ENCODE data around the gene AHSP.
"Not testable (repeated sequence)": the region's sequence is repeated elsewhere in the genome, so short reads cannot be mapped to it uniquely, and the experiment has no call there.

Gene AHSP, protein sequence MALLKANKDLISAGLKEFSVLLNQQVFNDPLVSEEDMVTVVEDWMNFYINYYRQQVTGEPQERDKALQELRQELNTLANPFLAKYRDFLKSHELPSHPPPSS

DNA sequence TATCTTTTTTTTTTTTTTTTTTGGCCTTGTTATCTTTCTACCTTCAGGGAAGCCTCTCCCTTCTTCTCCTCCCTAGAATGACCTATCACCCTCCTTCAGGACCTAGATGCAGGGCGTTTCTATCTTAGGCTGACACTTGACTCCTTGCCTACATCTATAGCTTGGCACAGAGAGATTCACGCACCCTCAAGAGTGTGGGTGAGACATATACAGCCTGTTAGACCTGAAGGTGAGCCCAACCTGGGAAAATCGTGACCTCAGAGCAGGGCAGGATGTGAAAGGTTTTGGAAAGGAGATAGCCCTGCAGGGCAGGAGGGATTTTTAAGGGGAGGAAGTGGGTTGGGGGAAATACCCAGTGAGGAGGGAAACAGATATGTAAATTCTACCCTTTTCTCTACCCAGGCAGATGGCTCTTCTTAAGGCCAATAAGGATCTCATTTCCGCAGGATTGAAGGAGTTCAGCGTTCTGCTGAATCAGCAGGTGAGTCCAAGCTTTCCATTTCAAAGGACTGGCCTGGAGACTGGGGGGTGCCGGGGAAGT, at the start of gene AHSP:
TSS of gene AHSP (plus strand) at position 167 of the 541 bp plus-strand sequence. CDS start at position 407, 240 bp downstream.
- DNase-seq (ENCODE audit: low read depth): no peak

DNA sequence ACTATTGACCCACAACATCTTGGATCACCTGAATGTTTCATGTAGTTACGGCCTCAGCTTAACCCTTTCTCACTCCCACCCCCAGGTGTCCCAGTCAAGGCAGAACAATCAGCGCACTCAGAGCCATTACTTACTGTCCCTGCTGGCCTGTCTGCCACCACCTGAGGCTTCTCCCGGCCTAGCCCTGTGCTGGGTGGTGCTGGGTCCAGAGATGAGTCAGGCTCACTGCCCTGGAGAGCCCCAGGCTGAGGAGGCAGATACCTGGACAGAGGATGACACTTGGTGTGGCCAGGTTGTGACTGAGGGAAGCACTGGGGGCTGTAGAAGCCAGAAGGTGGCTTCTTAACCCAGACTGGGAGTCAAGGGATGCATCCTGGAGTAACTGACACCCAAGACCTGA, 48.7 kb upstream of the AHSP start:
- DNase-seq (ENCODE audit: low read depth): no peak

DNA sequence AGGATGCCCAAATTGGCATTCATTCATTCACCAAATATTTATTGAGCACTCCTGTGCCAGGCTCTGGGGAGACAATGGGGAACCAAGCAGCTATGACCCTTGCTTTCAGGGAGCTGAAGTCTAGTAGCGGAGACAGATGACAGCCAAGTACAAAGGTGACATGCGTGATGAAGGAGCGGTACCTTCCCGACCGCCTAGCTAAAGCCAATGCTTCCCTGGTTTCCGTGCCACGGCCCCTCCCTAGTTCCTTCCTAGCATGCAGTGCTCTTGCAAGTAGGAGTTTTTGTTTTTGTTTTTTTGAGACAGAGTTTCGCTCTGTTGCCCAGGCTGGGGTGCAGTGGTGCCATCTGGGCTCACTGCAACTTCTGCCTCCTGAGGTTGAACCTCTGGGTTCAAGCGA, 47.9 kb upstream of the AHSP start:
- DNase-seq (ENCODE audit: low read depth): no peak

DNA sequence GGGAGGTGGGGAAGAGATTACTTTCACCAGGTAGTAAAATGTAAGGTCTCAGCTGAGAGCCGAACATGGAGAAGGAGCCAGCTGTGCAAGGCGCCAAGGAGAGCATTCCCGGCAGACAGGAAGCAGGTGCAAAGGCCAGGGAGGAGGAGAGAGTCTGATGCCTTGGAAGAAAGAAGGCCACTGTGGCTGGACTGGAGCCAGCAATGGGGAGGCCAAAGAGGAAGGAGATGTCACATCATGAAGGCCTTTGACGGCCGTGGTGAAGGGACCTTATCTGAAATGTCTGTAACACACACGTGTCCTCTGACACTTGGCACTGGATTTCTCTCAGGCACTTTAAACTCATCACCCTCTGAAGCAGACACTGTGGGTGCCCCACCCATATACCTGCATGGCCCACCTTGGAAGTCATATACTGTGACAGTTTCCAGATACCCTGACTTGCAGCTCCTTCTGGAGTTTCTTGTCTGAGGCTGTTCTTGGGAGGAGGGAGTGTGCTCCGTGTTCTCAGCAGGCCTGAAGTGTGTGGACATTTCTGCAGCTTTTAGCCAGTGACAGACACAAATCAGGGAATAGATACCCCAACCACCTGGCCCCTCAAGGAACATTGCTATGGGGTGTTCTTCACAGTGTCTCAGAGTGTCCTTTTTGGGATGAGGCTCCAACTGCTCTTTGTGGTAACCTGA, 46.7 kb upstream of the AHSP start:
- DNase-seq (ENCODE audit: low read depth): no peak

DNA sequence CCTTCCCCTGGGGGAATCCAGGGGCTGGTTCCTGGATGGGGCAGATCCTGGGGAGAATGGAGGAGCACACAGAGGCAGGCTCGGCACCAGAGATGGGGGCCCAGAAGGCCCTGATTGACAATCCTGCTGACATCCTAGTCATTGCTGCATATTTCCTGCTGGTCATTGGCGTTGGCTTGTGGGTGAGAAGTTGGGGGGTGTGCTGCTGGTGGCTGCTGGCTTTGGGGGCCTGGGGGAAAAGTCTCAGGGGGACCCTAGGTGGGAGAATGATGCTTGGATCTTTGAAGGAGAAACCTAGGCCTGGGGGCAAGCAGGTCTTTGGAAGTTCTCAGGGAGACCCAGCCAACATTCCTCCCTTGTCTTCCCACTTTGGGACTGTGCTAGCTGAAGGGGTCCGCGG, 44.6 kb upstream of the AHSP start, which contains the start of gene SLC5A2:
TSS of gene SLC5A2 (plus strand) at position 43 of the 400 bp plus-strand sequence. CDS start at position 57, 14 bp downstream.
- DNase-seq (ENCODE audit: low read depth): no peak

DNA sequence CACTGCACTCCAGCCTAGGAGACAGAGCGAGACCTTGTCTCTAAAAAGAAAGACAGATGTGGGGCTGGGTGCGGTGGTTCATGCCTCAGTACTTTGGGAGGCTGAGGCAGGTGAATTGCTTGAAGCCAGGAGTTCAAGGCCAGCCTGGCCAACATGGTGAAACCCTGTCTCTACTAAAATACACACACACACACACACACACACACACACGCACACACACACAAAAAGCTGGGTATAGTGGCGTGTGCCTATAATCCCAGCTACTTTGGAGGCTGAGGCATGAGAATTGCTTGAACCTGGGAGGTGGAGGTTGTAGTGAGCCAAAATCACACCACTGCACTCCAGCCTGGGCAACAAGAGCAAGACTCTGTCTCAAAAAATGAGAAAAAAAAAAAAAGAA, 43.7 kb upstream of the AHSP start:
- not testable (repeated sequence) for DNase-seq (ENCODE audit: low read depth)

DNA sequence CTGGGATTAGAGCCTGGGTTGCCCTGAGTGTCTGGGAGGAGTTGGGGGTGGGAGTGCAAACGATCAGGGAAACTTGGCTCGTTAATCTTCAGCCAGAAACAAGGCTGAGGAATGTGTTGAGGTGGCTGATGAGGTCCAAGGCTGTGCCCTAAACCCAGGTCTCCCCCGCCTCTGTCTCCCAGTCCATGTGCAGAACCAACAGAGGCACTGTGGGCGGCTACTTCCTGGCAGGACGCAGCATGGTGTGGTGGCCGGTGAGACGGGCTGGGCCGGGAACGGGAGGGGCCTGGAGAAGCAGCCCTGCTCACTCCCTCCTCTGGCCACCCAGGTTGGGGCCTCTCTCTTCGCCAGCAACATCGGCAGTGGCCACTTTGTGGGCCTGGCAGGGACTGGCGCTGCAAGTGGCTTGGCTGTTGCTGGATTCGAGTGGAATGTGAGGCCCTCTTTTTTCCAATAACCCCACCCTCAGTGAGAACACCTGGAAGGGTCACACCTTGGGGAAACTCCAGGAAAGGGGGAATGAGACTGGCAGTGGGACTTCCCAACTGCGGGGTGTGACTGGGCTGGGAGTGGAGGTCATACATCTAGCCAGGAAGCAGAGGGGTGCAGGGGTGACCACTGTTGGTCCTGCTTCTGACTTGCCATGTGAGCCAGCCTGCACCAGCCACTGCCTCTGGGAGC, 43.1 kb upstream of the AHSP start:
- no peak for DNase-seq (ENCODE audit: low read depth)

DNA sequence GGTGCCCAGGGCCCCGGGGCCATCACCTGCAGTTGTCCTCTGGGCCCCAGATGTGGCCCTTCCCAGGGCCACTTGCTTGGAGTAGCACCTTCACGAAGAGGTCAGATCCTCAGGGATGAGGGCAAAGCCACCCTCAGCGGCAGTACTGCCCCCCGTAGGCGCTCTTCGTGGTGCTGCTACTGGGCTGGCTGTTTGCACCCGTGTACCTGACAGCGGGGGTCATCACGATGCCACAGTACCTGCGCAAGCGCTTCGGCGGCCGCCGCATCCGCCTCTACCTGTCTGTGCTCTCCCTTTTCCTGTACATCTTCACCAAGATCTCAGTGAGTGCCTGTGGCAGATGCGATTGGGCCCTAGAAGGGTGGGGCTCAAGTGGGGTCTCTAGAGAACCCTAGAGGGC, 42.1 kb upstream of the AHSP start:
- DNase-seq (ENCODE audit: low read depth): no peak

DNA sequence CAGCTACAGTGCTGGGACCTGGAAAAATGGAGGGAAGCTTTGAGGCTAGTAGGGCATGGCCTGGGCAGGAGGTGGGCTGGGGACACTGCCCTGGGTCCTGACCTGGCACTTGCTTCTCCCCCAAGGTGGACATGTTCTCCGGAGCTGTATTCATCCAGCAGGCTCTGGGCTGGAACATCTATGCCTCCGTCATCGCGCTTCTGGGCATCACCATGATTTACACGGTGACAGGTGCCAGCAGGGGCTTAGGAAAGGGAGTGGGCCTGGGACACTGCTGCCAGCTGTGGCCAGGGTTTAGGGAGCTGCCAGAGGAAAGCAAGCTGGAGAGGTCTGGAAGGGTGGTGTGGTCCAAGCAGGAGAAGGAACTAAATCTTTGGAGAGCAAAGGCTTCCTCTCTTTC, 41.7 kb upstream of the AHSP start:
- DNase-seq (ENCODE audit: low read depth): no peak

DNA sequence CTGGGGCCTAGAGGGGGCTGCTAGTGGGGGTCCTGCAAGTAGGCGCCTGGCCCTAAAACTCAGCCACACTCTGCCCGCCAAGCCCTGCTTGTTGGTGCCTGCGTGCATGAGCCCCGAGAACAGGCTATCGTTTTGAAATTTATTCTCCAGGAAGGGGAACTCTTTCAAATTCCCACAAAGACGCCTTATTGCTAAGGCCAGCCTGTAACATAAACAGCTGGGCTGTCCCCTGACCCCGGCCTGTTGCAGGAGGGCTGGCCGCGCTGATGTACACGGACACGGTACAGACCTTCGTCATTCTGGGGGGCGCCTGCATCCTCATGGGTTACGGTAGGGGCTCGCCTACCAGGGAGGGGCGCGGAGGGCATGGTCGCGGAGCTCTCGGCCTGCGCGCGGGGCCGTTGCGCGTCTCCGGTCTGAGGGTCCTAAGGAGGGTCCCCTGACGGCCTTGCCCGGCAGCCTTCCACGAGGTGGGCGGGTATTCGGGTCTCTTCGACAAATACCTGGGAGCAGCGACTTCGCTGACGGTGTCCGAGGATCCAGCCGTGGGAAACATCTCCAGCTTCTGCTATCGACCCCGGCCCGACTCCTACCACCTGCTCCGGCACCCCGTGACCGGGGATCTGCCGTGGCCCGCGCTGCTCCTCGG, 40.5 kb upstream of the AHSP start:
- no peak for DNase-seq (ENCODE audit: low read depth)

DNA sequence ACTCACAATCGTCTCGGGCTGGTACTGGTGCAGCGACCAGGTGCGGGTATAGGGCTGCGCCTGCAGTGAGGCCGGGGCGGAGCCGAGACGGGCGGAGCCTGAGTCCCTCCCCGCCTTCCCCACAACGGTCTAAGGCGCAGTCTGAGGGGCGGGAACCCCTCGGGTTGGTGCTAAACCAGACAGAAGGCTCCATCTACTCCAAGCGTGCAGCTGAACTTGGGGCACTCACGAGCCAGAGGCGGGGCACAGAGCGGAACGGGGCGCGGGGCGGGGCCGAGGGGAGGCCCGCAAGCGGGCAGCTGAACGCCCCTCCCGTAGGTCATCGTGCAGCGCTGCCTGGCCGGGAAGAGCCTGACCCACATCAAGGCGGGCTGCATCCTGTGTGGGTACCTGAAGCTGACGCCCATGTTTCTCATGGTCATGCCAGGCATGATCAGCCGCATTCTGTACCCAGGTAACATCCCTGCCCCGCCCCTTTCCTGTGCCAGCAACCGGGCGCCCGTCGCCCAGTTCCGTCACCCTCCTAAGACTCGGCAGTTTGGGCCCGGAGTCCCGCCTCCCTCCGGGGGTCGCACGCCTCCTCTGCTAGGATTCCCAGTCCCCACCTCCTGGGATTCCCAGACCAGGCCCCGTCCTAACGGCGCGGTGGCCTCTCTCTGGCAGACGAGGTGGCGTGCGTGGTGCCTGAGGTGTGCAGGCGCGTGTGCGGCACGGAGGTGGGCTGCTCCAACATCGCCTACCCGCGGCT, 39.8 kb upstream of the AHSP start:
- DNase-seq (ENCODE audit: low read depth): peak; percentile 50

DNA sequence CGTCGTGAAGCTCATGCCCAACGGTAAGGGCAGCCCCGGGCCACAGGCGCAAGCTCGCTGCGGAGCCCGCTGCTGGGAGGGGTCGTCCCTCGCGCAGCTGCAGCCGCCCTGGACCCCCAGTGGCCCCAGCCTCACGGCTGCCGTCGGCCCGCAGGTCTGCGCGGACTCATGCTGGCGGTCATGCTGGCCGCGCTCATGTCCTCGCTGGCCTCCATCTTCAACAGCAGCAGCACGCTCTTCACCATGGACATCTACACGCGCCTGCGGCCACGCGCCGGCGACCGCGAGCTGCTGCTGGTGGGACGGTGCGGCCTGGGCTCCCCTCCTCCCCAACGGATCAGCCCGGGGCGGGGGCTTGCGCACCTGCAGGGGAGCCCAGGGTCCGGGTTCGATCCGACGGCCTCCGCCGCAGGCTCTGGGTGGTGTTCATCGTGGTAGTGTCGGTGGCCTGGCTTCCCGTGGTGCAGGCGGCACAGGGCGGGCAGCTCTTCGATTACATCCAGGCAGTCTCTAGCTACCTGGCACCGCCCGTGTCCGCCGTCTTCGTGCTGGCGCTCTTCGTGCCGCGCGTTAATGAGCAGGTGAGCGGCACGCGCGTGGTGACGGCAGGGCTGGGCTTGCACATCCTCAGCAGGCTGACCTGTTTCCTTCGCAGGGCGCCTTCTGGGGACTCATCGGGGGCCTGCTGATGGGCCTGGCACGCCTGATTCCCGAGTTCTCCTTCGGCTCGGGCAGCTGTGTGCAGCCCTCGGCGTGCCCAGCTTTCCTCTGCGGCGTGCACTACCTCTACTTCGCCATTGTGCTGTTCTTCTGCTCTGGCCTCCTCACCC, 39.0 kb upstream of the AHSP start:
- no peak for DNase-seq (ENCODE audit: low read depth)

DNA sequence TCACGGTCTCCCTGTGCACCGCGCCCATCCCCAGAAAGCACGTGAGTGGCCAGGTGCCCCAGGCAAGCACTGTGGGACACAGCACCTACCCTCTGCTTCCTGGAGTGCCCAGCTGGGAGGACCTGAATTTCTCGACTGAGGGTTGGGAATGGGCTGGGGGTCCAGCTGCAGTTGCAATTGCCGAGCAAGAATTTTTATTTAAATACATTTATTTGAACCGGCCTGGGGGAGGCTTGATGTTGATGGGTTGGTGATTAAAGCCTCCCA, 38.5 kb upstream of the AHSP start:
- no peak for DNase-seq (ENCODE audit: low read depth)

DNA sequence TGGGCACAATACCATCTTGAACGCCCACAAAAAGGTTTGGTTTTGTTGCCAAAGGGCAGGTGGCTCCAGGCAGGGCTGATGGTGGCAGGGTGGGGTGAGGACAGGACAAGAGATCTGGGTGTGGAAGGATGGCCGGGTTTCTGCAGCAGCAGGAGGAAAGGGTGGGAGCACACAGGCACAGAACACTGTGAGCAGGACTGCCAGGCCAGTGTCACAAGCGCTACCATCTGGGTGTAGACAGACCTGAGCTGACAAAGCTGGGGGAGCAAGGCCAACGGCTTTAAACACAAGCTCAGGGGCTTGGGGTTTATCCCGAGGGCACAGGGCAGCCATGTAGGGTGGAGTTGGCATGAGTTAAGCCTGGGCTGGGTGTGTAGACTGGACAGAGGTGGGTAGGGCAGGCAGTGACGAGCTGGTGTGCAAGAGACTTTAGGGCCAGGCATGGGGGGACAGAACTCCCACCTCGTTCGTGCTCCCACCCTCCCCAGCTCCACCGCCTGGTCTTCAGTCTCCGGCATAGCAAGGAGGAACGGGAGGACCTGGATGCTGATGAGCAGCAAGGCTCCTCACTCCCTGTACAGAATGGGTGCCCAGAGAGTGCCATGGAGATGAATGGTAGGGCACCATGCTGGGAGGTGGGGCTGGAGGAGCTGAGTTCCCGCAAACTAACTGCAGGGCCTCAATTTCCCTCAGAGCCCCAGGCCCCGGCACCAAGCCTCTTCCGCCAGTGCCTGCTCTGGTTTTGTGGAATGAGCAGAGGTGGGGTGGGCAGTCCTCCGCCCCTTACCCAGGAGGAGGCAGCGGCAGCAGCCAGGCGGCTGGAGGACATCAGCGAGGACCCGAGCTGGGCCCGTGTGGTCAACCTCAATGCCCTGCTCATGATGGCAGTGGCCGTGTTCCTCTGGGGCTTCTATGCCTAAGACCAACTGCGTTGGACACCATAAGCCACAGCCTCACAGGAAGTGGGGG, 37.8 kb upstream of the AHSP start:
- DNase-seq (ENCODE audit: low read depth): no peak

DNA sequence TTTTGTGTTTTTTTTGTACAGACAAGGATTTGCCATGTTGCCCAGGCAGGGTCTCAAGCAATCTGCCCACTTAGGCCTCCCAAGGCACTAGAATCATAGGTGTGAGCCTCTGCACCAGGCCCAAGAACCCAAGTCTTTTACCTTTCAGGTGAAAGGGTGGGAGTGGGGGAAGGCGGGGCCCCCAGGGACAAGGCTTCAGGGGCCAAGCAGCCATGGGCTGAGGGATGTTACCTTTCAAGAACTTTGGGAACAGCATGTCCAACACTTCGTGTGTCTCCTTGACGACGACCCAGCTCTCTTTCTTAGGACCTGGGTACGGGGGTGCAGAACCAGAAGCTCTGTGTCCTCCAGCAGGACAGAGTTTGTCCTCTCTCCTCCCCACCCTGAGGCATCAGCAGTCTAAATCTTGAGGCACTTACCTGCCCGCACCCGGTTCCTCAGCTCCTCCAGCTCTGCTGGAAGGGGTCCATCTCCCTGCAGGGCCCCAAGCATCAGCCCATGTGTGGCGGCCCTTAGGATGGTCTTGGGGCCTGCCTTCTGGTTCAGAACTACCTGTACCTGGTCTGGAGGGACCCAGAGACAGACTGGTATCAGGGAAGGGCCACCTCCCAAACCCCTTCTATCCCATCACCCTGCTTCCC, 35.8 kb upstream of the AHSP start:
- no peak for DNase-seq (ENCODE audit: low read depth)

DNA sequence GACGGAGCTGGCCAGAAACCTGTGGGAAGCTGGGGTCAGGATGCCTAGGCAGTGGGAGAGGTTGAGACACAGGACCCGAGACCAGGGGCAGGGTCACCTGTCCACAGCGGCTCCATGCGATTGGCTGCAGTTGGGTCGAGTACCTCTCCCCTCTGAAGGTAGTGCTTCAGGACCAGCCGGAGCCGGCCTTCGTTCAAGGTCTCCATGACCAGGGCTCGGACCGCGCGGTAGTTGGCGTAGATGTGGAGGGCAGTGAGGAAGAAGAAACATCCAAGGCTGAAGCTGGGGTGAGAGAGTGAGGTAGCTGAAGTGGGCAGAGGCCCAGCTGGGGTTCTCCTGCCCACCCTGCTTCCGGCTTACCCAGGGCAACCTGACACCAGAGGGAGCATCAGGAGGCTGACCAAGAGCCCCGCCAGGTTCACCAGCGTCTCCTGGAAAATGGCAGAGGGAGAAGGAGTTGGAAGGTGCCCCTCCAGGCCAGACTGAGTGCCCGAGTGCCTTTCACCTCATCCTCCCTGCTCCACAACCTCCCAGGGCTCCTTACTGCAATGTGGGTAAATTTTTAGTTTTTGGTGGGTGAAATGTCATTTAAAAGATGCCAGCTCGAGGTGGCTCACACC, 34.1 kb upstream of the AHSP start:
- no peak for DNase-seq (ENCODE audit: low read depth)

DNA sequence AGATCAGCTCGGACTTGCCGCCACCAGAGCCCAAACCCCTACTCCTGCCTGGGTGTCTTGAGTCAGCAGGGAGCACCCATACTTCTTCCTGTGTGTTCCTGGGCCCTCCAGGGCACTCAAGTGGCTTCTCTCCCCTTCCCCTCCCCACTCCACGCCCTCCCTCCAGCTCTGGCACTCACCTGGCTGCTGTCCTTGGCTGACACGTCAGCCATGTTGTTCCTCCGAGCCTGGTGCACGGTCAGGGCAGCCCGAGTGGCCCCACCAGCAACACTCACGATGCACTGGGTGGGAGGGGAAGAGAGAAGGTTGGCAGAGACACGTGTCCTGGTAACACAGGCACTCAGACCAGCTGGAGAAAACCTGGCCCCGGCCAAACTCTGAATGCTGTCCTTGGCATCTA, 31.0 kb upstream of the AHSP start:
- no peak for DNase-seq (ENCODE audit: low read depth)

DNA sequence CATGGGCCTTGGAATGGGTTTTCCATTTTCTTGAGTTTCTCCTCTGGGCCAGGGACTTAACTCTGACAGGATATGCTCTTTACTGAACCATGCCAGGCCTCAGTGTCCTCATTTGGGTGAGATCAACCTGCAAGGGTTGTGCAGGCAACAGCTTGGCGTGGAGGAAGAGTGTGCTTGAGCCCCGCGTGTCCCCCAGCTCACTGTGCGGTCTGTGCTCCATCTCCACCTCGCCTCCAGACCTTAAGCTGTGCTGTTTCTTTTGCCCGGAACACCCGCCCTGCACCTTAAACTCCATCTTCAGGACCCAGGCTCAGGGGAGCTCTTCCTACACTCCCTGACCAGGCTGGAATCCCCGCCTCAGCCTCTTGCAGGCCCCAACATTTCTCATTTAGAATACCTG, 29.2 kb upstream of the AHSP start:
- DNase-seq (ENCODE audit: low read depth): no peak

DNA sequence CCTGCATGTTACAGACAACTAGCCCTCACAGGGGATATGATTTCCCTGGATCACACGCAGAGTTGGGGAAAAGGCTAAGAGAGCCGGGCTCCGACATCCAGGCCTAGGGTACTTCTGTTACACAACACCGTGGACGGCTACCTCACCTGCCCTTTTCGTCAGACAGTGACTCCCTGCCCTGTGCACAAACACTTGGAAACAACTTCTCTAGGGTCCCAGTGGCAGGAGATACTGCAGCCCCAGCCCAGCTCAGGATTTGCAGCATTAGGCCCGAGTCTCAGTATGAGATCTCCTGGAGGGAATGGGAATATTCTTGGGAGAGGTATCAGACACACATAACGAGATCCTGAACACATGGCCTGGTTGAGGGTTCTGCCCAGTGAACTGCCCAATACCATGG, 27.8 kb upstream of the AHSP start:
- DNase-seq (ENCODE audit: low read depth): no peak

Data from activated T-cell treated with anti-CD3 and anti-CD28 coated beads for 48 hours (primary cell).